ENCODE measurements around the gene RGS3.

DNA sequence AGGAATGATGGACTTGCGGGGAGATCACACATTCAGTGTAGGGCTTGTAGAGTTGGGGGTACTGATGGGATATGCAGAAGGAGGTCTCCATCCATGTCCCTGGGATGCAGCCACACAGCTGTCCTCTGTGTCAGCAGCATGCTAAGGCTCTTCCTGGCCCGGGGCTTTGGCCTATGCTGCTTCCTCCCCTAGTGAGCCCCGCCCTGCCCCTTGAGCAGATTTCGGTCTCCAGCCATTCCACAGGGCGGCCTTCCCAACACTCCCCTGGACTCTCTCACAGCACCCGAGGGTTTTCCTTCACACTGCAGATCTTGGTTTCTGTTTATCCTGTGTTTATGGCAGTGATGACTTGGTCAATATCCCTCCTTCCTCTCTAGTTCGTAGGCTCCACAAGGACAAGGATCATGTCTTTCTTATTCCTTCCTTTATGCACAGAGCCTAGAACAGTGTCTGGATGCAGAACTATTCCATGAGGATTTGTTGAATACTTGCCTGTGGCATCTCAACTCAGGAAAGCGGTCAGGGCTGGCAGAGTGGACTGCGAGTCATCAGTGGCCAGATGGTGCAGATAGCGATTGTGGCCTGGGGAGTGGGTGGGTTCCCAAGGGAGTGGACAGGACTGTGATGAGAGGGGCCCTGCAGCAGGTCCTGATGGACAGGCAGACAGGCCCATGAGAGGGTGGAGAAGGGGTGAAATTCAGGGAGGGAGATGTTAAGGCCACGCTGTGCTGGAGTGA lies 114.2 kb downstream of the RGS3 start:
- TF ChIP-seq, protein P1, sequence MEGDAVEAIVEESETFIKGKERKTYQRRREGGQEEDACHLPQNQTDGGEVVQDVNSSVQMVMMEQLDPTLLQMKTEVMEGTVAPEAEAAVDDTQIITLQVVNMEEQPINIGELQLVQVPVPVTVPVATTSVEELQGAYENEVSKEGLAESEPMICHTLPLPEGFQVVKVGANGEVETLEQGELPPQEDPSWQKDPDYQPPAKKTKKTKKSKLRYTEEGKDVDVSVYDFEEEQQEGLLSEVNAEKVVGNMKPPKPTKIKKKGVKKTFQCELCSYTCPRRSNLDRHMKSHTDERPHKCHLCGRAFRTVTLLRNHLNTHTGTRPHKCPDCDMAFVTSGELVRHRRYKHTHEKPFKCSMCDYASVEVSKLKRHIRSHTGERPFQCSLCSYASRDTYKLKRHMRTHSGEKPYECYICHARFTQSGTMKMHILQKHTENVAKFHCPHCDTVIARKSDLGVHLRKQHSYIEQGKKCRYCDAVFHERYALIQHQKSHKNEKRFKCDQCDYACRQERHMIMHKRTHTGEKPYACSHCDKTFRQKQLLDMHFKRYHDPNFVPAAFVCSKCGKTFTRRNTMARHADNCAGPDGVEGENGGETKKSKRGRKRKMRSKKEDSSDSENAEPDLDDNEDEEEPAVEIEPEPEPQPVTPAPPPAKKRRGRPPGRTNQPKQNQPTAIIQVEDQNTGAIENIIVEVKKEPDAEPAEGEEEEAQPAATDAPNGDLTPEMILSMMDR (IDR thresholded peaks at IDR 0.05) = no peak
- TF ChIP-seq EP300 (IDR thresholded peaks at IDR 0.05) = no peak

Measured in gastroesophageal sphincter (tissue), 3 donors.